Activated T-helper 17 cell treated with anti-CD3 and anti-CD28 coated beads, Interleukin-2, amount 50 U/mL, for 72 hours (primary cell): ENCODE measurements around the gene TCEAL8. TPM values are rescaled to one million over a fixed set of nuclear protein-coding genes. Genes with fewer than 3 reads are reported as not detected.
A peak's percentile ranks its signal among the peaks of the same experiment; 100 is the strongest.
"Not testable (repeated sequence)": the region's sequence is repeated elsewhere in the genome, so short reads cannot be mapped to it uniquely, and the experiment has no call there.

ENCODE experiments used
- ATAC-seq: fragments of 150-1000 bp; cut with Tn5 transposase; replicated peaks from 2 replicates; pipeline ENCODE4 v1.10.0; 2021; ENCODE audit warnings: mild to moderate bottlenecking, moderate library complexity
- H3K27ac Mint-ChIP-seq: one replicate; pipeline ENCODE4 v1.8.0; 2022; ENCODE audit warnings: mixed read lengths
- H3K27me3 Mint-ChIP-seq: one replicate; pipeline ENCODE4 v1.8.0; 2022; ENCODE audit warnings: mixed read lengths
- H3K36me3 Mint-ChIP-seq: one replicate; pipeline ENCODE4 v1.8.0; 2022; ENCODE audit warnings: low read depth, mild to moderate bottlenecking, mixed read lengths
- H3K4me1 Mint-ChIP-seq: one replicate; pipeline ENCODE4 v1.8.0; 2022; ENCODE audit warnings: mixed read lengths
- H3K4me3 Mint-ChIP-seq: one replicate; pipeline ENCODE4 v1.8.0; 2022; ENCODE audit warnings: mild to moderate bottlenecking, mixed read lengths
- H3K9me3 Mint-ChIP-seq: one replicate; pipeline ENCODE4 v1.8.0; 2022; ENCODE audit warnings: mixed read lengths
- total RNA-seq, 2 donors: library from RNA; stranded (reverse); gene quantifications; one replicate each; pipeline ENCODE4 v1.2.3, GENCODE V29; 2022

The TCEAL8 gene
- total RNA-seq, 2 donors from 2014 or later = 22.8 to 25.6 TPM

- Mint-ChIP-seq H3K36me3 (no peaks in the 10 kb centered on the region), H3K4me1 (no peaks in the 10 kb centered on the region), H3K9me3 (no peaks in the 10 kb centered on the region), H3K27me3 (no peaks in the 10 kb centered on the region), H3K27ac (no peak overlapping the region), H3K4me3 (no peak overlapping the region)
- ATAC-seq = no peak
Measured at GRCh38 chrX:103236296-103236695, 18.7 kb downstream of the TCEAL8 start.

GRCh38 chrX:103235608-103236007 lies 19.3 kb downstream of the TCEAL8 start:
- H3K27ac Mint-ChIP-seq, H3K4me3 Mint-ChIP-seq, H3K27me3 Mint-ChIP-seq, ATAC-seq, H3K4me1 Mint-ChIP-seq, H3K9me3 Mint-ChIP-seq, H3K36me3 Mint-ChIP-seq: not testable (repeated sequence)

DNA sequence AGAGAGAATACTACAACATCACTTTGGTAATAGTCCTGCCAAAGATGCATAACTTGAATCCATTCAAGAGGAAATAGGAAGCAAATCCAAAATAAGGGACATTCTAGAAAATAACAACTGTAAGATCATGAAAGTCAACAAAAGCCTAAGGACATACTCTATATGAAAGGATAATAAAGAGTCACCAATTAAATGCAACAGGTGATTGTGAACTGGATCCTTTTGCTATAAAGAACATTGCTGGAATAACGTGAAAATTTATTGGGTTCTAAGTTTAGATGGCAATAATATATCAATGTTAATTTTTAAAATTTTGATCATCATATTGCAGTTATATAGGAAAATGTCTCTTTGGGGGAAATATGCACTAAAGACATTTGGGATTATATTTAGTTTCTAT lies 20.1 kb downstream of the TCEAL8 start:
- H3K9me3 Mint-ChIP-seq = no peaks in the 10 kb centered on the region
- H3K4me3 Mint-ChIP-seq = no peak overlapping the region
- H3K27ac Mint-ChIP-seq = no peak overlapping the region
- H3K36me3 Mint-ChIP-seq = no peaks in the 10 kb centered on the region
- ATAC-seq = no peak
- no peaks in the 10 kb centered on the region for H3K27me3 Mint-ChIP-seq
- no peaks in the 10 kb centered on the region for H3K4me1 Mint-ChIP-seq

DNA sequence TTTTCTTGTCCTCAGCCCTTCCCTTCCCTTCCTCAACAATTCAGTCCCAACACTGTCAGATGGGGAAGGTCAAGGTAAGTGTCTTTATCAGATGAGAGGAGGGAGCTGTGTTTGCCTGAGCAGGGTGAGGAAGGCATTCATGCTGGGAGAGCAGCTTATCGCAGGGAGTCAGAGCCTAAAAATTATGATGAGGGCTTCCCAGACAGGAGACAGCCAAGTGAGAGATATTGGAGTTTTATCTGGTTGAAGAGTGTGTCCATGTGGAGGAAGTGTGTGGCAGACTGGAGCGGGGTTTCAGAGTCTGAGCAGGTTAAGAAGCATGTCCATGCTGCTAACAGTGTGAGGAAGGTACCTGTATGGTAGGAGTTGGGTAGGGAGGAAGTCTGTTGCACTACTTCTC lies 21.7 kb downstream of the TCEAL8 start:
- H3K36me3 Mint-ChIP-seq = no peaks in the 10 kb centered on the region
- H3K27ac Mint-ChIP-seq = no peak overlapping the region
- no peaks in the 10 kb centered on the region for H3K4me1 Mint-ChIP-seq
- H3K27me3 Mint-ChIP-seq = no peaks in the 10 kb centered on the region
- ATAC-seq = no peak
- no peaks in the 10 kb centered on the region for H3K9me3 Mint-ChIP-seq
- no peak overlapping the region for H3K4me3 Mint-ChIP-seq

GRCh38 chrX:103225918-103226317 lies 29.0 kb downstream of the TCEAL8 start:
- peaks cover 11% of the 10 kb centered on the region for H3K27me3 Mint-ChIP-seq
- not testable (repeated sequence) for H3K9me3 Mint-ChIP-seq, H3K4me1 Mint-ChIP-seq, H3K36me3 Mint-ChIP-seq, ATAC-seq, H3K27ac Mint-ChIP-seq, H3K4me3 Mint-ChIP-seq

- H3K4me1 Mint-ChIP-seq = no peaks in the 10 kb centered on the region
- ATAC-seq = no peak
- H3K27me3 Mint-ChIP-seq = peaks cover 11% of the 10 kb centered on the region
- H3K27ac Mint-ChIP-seq = no peak overlapping the region
- H3K9me3 Mint-ChIP-seq = no peaks in the 10 kb centered on the region
- H3K4me3 Mint-ChIP-seq = no peak overlapping the region
- H3K36me3 Mint-ChIP-seq = peaks cover 6% of the 10 kb centered on the region
Measured at GRCh38 chrX:103220511-103221323, 34.2 kb downstream of the TCEAL8 start.

GRCh38 chrX:103215425-103215991 lies 39.4 kb downstream of the TCEAL8 start:
- Mint-ChIP-seq H3K36me3 (peaks cover 6% of the 10 kb centered on the region), H3K27me3 (no peaks in the 10 kb centered on the region), H3K27ac (no peak overlapping the region), H3K4me3 (peak overlapping the region; percentile 78), H3K9me3 (no peaks in the 10 kb centered on the region), H3K4me1 (no peaks in the 10 kb centered on the region)
- peak; percentile 22 for ATAC-seq

DNA sequence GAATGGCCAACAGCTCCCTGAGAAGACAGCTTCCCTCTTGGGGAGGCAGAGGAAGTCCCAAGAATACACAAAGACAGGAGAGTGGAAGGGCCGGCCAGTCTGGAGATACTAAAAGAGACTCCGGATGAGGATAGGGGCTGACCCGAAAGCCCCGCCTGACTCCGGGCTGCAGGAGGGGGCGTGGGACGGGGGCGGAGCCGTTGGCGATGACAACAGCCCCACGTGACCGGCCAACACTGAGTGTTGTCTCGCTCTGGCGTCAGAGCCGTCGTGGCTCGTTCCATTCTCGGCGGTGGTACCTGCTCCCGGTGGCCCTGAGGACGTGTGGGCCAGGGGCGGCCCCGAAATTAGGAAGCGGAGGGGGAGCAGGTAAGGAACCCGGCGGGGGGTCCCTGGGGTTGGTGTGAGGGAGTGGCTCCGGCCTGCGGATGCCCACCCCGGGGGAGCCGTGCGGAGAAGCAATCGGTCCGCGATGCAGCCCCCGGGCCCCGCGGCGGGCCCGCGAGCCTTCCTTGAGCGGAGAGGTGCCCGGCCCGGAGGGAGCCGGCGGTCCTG lies 40.0 kb downstream of the TCEAL8 start, which contains the start of gene BEX4:
Gene BEX4 (plus strand): TSS at position 239 of the 555 bp plus-strand sequence. CDS start 1,046 bp downstream, outside the sequence.
- peaks cover 6% of the 10 kb centered on the region for H3K36me3 Mint-ChIP-seq
- H3K9me3 Mint-ChIP-seq = no peaks in the 10 kb centered on the region
- H3K4me1 Mint-ChIP-seq = no peaks in the 10 kb centered on the region
- ATAC-seq = peak; percentile 99
- H3K4me3 Mint-ChIP-seq = peak within 1 kb of the TSS; percentile 78
- H3K27me3 Mint-ChIP-seq = no peaks in the 10 kb centered on the region
- peak within 1 kb of the TSS; percentile 81 for H3K27ac Mint-ChIP-seq

- no peak for ATAC-seq
- Mint-ChIP-seq H3K27ac (no peak overlapping the region), H3K4me3 (no peak overlapping the region), H3K27me3 (no peaks in the 10 kb centered on the region), H3K4me1 (no peaks in the 10 kb centered on the region), H3K9me3 (no peaks in the 10 kb centered on the region), H3K36me3 (peaks cover 6% of the 10 kb centered on the region)
Measured at GRCh38 chrX:103212749-103213457, 42.1 kb downstream of the TCEAL8 start.

GRCh38 chrX:103211012-103211715 lies 43.8 kb downstream of the TCEAL8 start:
- Mint-ChIP-seq H3K36me3 (peaks cover 5% of the 10 kb centered on the region), H3K27me3 (no peaks in the 10 kb centered on the region), H3K9me3 (no peaks in the 10 kb centered on the region), H3K27ac (no peak overlapping the region), H3K4me1 (no peaks in the 10 kb centered on the region), H3K4me3 (no peak overlapping the region)
- ATAC-seq = peak; percentile 23

GRCh38 chrX:103210056-103210455 lies 44.9 kb downstream of the TCEAL8 start:
- no peak overlapping the region for H3K4me3 Mint-ChIP-seq
- no peaks in the 10 kb centered on the region for H3K4me1 Mint-ChIP-seq
- no peak for ATAC-seq
- H3K27ac Mint-ChIP-seq = no peak overlapping the region
- no peaks in the 10 kb centered on the region for H3K36me3 Mint-ChIP-seq
- H3K27me3 Mint-ChIP-seq = no peaks in the 10 kb centered on the region
- no peaks in the 10 kb centered on the region for H3K9me3 Mint-ChIP-seq
